Measurements from ENCODE around the gene DTX2.
"Not testable (repeated sequence)": the region's sequence is repeated elsewhere in the genome, so short reads cannot be mapped to it uniquely, and the experiment has no call there.

DTX2 gene

DNA sequence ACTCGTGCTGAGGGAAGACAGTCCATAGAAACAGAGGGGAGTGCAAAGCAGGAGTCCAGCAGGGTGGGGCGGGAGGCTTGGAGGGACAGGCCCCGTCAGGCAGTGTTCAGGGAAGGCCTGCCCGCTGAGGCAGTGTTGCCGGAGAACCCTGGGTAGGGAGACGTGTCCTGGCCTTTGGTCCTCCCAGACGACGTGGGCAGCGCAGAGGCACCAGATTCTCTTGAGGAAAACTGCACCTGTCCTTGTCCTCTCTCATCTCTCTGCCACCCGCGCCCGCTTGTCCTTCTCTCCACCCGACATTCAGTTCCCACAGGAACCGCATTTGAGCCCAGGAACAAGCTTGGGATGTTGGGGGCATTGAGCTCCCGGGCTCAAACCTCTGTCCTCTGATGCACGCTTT, 34.2 kb downstream of the DTX2 start:
- DNase-seq = not testable (repeated sequence)

DNA sequence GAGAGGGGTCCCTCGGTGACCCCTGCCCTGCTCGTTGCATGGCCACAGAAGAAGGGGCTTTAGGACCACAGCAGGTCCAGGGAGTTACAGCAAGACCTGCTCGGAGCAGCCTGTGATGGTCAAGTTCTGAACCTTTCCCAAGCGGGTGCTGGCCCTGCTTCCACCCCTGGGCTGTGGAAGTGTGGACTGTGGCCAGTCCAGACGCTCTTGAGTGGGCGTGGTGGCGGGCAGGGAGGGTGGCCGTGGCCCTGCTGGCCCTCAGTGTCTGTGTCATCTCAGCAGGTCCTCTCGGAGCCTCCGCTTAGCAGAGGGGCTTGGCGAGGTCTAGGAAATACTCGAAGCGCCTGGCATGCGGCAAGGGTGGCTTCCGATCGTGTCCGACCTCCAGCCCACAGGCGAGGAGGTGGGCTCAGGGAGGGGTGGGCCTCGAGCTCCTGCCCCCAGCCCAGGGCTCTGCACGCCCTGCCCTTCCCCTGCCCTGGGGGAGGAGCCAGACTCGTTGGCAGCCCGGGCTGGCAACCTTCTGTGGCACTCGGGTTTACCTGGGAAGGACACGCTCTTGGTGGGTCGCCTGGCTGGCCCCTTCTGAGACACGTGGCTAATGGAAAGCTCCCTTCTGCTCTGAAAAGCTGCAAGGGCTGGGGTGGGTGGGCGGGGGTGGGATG, 36.5 kb downstream of the DTX2 start:
- DNase-seq = not testable (repeated sequence)

DNA sequence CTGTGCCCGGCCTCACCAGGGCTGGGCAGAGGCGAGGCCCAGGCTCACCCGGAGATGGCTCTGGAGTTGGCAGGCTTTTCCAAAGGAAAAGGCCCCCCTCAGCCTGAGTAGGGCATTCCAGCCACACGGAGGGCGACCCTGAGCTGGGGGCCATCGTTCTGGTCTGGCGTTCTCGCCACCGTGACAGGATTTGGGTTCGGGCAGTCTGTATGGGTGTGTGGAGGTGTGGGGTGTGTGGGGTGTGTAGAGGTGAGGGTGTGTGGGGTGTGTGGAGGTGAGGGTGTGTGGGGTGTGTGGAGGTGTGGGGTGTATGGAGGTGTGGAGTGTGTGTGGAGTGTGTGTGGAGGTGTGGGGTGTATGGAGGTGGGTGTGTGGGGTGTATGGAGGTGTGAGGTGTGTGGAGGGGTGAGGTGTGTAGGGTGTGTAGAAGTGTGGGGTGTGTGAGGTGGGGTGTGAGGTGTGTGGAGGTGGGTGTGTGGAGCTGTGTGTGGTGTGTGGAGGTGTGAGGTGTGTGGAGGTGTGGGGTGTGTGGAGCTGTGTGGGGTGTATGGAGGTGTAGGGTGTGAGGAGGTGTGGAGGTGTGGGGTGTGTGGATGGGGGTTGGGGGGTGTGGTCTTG, 37.2 kb downstream of the DTX2 start:
- DNase-seq = not testable (repeated sequence)

DNA sequence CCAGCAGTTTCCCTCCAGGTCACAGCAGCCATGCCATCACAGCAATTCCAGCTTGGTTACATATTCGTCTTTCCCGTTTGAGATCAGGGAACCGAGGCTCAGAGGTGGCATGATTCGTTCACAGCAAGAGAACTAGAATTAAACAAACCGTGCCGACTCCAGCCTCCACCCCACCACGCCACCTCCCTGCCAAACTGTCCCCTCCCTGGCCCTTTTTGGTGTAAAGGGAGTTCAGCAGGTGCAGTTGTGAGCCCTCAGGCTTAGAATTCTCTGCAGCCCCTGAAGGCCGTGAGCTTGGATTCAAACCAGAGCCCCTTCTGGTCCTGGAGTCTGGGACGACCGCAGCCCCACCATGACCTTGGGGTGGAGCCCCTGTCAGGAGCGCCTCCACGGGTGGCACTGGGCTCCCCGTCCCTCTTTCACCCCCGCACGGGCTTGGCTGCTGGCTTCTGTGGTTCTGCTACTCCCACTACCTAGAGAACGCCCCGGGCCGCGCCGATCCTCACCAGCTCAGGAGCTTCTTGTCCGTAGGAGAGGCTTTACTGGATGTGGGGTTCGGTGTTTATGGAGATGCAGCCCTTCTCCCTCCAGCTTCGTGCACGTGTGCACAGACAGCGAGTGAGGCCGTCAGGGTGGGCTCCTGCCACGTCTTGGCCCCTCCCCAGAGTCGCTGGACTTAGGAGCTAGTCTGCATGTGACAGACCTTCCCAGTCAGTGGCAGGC, 37.9 kb downstream of the DTX2 start:
- DNase-seq = not testable (repeated sequence)

DNA sequence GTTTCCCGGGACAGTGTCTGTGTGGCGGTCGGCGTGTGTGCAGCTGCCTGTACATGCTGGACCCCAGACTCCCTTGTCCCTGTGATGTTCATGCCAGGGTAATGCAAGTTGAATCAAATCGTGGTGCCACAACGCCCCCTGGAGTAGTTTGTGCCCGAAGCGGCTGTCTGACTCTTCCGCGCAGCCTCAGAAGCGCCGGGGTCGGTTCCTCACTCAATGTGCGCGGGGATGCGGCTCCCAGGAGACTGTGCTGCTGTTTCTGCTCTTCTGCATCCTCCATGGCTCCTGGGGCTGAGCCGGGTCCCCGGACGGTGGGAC, 38.4 kb downstream of the DTX2 start:
- DNase-seq = not testable (repeated sequence)

DNA sequence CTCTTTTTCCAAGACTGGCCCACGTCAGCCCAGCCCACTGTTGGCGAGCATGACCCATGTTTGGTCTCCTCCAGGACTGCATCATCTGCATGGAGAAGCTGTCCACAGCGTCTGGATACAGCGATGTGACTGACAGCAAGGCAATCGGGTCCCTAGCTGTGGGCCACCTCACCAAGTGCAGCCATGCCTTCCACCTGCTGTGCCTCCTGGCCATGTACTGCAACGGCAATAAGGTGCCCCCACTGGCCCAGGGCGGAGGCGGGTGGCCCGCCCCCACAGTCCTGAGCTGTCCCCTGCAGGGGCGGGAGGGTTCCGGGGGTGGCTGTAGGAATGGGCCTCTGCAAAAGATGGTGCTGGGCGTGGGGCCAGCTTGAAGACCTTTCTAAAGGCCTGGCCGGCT, 40.7 kb downstream of the DTX2 start:
- DNase-seq = not testable (repeated sequence)

DNA sequence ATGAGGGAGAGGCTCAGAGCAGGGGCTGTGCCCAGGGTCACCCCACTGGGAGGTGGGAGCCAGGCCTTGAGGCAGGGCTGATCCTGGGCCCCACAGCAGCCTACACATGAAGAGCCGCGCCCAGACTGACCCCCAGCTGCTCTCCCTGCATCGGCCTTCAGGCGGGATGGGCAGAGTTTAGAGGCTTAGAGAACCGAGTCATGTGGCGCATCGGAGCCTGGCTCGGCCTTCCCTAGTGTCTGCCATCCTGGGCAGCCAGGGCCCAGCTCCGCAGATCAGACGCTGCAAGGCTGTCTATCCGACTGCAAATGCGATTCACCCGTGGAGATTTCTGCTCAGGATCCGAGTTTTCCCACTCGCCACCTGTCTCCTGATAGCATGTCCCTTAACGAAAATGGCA, 41.3 kb downstream of the DTX2 start:
- not testable (repeated sequence) for DNase-seq

DNA sequence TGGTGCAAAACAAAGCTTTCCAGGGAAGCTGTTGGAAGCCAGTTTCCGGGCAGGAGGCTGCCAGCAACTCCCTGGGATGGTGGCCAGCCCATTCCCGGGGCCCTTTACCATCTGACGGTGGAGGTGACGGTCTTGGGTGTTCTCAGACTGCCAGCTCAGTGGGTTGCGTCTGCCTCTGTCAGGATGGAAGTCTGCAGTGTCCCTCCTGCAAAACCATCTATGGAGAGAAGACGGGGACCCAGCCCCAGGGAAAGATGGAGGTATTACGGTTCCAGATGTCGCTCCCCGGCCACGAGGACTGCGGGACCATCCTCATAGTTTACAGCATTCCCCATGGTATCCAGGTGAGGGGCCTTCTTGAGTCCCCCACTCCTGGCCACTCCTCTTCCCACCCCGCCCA, 41.7 kb downstream of the DTX2 start:
- not testable (repeated sequence) for DNase-seq

DNA sequence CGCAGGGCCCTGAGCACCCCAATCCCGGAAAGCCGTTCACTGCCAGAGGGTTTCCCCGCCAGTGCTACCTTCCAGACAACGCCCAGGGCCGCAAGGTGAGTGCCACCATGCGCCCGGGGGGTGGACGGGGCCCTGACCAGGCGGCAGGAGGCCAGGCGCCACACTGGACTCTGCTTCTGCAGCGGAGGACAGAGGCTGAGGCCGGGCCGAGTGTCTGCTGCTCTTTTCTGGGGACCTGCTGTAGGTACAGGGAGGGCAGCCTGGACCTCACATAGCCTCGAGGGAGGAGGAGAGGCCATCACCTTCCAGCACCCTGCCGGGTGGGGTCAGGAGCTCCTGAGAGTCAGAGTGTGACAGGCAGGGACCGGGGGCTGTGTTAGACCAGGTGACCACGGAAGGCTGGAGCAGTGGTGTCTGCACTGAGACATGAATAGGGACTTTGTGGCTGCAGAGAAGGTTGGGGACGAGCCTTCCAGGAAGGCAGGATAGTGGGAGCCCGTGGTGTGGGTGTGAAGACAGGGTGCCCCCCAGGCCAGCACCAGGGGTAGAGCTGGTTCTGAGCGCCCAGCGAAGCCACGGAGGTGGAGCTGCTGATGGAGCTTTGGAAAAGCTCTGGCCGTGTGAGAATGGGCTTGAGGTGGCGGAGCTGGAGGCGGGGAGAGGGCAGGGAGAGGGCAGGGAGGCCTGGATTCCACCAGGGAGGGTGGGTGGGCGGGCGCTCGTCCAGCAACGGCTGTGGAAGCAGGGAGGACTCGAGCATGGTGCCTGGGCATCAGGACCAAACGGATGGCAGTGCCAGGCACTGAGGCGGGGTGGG, 43.0 kb downstream of the DTX2 start:
- DNase-seq = not testable (repeated sequence)

DNA sequence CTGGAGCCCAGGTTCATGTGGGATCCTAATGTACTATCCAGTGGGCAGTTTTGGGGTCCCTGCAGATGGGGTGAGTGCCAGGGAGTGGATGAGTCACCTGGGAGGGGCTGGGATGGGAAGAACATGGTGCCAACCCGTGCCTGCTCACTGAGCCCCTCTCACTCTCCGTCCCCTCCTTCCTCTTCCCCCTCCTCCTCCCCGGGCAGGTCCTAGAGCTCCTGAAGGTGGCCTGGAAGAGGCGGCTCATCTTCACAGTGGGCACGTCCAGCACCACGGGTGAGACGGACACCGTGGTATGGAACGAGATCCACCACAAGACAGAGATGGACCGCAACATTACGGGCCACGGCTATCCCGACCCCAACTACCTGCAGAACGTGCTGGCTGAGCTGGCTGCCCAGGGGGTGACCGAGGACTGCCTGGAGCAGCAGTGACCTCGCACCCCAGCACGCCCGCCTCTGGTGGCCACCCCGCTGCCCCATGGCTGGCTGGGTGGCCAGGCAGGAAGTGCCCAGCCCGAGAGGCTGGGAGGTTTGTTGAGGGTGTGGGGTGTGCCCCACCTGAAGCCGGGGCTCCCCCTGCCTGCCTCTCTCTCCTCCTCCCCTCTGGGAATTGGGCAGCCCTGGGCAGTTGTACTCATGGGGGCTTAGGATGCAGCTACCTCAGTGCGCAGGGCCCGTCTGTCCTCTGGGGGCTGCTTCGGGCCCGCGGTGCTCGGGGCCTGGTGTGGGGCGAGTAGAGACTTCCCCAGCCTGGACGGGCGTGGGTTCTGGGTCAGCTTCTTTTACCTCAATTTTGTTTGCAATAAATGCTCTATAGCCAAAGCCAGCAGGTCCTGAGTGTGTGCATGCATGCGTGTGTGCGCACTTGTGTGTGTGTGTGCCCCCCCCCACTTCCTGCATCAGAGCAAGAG, 43.9 kb downstream of the DTX2 start:
- DNase-seq = no peak

DNA sequence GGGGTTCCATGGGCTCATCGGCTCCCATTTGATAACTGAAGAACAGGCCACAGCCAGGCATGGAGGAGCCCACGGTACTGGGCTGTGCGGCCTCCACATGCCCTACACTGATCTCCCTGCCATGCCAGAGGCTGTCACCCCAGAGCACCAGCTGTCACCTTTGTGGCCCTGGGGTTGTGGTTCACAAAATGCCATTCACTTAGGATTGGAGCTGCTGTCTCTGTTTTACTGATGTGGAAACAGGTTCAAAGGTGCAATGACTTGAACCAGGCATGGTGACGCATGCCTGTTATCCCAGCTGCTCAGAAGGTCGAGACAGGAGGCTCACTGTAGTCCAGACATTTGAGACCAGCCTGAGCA, 44.6 kb downstream of the DTX2 start:
- DNase-seq = no peak

DNA sequence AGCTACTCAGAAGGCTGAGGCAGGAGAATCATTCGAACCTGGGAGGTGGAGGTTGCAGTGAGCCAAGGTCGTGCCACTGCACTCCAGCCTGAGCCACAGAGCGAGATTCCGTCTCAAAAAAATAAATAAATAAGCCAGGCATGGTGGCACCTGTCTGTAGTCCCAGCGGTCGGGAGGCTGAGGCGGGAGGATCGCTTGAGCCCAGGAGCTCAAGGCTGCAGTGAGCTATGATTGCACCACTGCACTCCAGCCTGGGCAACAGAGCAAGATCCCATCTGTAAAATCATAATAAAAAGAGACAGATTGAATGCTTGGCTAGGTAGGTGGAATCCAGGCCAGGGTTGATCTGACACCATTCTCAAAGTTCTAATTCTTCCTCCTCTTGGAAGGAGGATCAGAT, 45.1 kb downstream of the DTX2 start:
- DNase-seq = not testable (repeated sequence)

DNA sequence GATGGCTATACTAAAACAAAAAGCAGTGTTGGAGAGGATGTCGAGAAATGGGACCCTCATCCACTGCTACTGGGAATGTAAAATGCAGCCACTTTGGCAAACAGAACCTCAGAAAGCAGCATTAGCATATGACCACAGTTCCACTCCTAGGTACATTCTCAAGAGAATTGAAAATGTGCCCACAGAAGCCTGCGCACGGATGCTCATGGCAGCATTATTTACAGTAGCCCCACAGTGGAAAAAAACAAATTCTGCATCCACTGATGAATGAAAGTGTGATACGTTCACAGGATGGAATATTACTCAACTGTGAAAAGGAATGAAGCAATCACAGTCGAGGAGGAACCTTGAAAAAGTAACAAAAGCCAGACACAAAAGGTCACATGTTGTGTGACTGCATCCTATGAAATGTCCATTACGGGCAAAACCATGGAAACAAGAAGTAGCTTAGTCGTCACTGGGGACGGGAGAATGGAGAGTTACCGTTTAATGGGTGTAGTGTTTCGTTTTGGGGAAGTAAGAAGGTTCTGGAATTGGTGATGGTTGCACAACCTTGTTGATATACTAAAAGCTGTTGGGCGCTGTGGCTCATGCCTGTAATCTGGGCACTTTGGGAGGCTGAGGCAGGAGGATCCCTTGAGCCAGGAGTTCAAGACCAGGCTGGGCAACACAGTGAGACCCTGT, 46.4 kb downstream of the DTX2 start:
- DNase-seq = no peak

DNA sequence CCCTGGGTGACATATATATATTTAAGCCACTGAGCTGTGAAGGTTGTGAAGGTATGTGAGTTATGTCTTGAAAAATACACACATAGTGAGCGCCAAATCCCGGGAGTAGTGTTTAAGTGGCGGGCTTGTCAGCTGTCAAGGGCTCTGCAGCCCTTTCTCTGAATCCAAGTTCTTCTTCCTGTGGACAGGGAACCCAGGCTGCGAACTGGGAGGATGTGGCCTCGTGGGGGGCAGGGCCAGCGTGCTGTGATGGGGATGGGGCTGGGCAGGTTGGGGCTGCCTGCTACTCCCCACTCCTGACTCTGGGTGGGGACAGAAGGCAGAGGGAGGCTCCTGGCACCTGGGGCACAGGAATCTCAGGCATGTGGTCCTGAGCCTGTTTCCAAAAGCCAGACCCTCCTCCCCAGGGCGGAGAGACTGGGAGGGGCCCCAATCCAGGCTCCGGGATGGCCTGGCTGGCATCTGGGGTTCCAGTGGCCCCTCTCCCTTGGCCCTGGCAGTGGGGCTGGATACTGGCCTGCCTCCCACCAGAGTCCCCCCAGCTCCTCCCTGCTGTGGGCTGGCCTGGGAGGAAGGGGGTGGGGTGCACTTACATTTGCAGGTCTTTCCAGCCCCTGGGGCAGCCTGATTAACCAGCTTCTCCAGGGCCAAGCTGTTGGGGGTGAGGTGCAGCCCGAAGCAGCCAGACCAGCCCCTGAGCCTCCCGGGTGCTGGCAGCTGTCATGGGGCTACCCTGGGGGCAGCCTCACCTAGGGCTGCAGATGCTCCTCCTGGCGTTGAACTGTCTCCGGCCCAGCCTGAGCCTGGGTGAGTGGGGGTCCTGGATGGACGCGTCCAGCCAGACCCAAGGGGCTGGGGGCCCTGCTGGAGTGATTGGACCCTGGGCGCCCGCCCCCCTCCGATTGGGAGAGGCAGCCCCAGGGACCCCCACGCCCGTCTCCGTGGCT, 48.7 kb downstream of the DTX2 start, which contains the start of gene UPK3B:
TSS of gene UPK3B (plus strand) at position 622 of the 947 bp plus-strand sequence. CDS start at position 723, 101 bp downstream.
- no peak for DNase-seq

DNA sequence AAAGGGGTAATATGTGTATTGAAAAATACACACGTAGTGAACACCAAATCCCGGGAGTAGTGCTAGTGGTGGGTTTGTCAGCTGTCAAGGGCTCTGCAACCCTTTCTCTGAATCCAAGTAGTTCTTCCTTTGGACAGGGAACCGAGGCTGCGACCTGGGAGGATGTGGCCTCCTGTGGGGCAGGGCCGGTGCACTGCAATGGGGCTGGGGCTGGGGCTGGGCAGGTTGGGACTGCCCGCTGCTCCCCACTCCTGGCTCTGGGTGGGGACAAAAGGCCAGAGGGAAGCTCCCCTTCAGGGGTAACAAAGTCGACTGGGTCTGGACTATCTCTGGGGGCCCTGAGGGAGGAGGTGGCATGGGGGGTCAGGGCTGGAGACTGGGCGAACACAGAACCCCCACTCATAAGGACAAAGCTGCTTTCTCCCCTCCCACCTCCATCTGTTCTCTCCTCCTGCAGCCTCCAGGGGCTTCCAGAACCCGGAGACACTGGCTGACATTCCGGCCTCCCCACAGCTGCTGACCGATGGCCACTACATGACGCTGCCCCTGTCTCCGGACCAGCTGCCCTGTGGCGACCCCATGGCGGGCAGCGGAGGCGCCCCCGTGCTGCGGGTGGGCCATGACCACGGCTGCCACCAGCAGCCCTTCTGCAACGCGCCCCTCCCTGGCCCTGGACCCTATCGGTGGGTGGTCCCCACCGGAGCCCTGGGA, 49.8 kb downstream of the DTX2 start:
- not testable (repeated sequence) for DNase-seq

DNA sequence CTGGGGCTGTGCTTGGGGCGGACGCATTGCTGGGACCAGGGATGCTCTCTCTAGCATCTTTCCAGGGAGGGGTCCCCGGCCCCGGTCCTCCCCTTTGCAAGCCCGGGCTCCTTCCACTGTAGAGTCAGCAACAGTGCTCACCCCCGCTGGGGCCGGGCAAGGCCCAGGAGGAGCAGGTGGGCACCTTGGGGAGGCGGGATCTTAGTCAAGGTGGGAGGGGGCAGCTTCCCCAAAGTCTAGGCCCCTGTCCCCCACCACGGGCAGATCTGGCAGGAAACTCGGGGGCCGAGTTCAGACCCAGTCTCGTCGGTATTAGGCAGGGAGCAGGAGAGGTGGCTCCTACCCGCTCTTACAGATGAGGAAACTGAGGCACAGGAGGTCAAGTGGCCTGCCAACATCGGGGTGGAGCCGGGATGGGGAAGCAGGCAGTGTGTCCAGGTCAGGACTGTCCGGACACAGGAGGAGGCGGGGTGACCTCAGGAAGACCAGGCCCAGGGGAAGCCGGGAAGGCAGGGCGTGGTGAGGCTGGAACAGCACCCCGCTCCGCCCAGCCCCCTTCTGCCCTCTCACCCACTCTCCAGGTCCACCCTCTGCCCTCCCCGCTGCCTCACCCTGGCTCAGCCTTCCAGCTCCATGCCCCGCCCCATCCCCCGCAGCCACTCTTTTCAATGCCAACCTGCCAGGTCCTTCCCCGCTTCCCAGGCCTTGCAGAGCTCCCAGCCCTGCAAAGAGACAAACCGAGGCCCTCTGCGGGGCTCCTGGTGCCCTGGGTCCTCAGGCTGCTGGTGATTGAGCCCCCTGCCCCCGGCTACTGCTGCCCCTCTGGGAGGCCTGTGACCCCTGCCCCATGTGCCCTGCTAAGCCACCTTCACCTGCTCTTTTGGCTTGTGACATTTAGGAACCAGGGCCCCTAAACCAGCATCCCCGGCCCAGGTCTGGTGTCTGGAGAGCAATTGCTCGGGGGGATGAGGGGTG, 50.7 kb downstream of the DTX2 start:
- not testable (repeated sequence) for DNase-seq

DNA sequence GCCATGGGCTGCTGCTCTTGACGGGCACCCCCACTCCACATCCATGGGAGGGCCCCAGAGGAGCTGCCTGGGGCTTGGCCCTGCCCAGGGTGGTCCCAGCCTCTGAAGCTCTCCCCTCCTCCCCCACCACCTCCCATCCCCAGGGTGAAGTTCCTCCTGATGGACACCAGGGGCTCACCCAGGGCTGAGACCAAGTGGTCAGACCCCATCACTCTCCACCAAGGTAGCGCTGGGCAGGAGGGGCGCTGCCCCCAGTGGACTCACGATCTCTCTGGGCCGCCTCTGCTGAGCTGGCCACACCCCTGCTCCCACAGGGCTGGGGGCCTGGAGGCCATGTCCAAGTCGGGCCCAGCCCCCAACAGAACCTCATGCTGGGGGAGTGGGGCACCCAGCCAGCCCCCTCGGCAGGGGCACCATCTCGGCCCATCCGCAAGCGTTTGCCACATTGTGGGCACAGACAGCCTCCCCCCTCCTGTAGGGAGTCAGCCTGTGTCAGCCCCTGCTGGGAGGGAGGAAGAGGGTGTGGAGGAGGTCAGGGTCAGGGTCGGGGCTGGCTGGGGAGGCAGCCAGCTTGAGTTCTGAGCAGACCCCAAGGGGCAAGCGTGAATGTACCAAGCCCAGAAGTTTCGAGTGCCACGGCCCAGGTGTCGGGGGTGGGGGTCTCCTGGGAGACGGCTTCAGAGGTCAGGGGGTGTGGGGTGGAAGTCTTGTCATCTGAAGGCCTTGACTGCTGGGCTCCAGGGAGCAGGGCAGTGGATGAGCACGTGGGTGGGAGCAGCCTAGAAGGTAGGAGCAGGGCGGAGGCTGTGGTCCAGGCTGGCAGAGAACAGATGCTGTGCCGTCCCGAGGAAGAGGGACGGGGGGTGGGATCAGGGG, 51.7 kb downstream of the DTX2 start:
- no peak for DNase-seq
